ENCODE data around the gene RHOD.

RHOD gene

GRCh38 chr11:67117672-67118180 lies 61.1 kb downstream of the RHOD start:
- peaks cover 4 to 11% of the 10 kb centered on the region in 2 donors for H3K4me1 ChIP-seq (ENCODE audit: control insufficient read depth in 2 of 2, insufficient read depth in 1 of 2, low read depth in 1 of 2, low read length in 2 of 2)
- no peaks in the 10 kb centered on the region for H3K9me3 ChIP-seq (replicated peaks in 1 of 2; ENCODE audit: control insufficient read depth in 2 of 2, insufficient read depth in 1 of 2, low read depth in 1 of 2, low read length in 2 of 2)
- H2BK15ac ChIP-seq (ENCODE audit: low read length): peak overlapping the region; percentile 89
- H2AFZ ChIP-seq (ENCODE audit: low read length): peak overlapping the region; percentile 73
- H4K8ac ChIP-seq (ENCODE audit: low read depth, low read length): peak overlapping the region; percentile 43
- peak overlapping the region; percentile 98 for H3K23ac ChIP-seq (ENCODE audit: low read depth, low read length, poor library complexity)
- H3K79me1 ChIP-seq (ENCODE audit: low read depth, low read length): peaks cover 8% of the 10 kb centered on the region
- H3K9ac ChIP-seq (ENCODE audit: low read depth, low read length, poor library complexity): peak overlapping the region; percentile 60
- peak overlapping the region; percentile 100 for H3K18ac ChIP-seq (ENCODE audit: low read length)
- peak overlapping the region; percentile 86 for H3K4me2 ChIP-seq (ENCODE audit: insufficient read depth, low read length, poor library complexity, severe bottlenecking)
- H4K91ac ChIP-seq (ENCODE audit: low read depth, low read length, poor library complexity): no peak overlapping the region
- peak overlapping the region in 1 of 2 donors; percentile 81 for H3K4me3 ChIP-seq (ENCODE audit: low read length in 2 of 2)
- no CpG with 5 or more reads among the region's 65 CpGs for WGBS, 2 donors (ENCODE audit: extremely low coverage in 2 of 2, insufficient read length in 2 of 2, insufficient replicate concordance in 1 of 2)
- peaks cover 0 to 8% of the 10 kb centered on the region in 2 donors for H3K36me3 ChIP-seq (replicated peaks in 1 of 2; ENCODE audit: control insufficient read depth in 2 of 2, insufficient read depth in 2 of 2, low read length in 2 of 2)
- H3K4ac ChIP-seq (ENCODE audit: low read length): peak overlapping the region; percentile 53
- H3K27me3 ChIP-seq (ENCODE audit: control insufficient read depth in 3 of 3, insufficient read depth in 3 of 3, low read depth in 1 of 3, low read length in 3 of 3): peaks cover 0 to 4% (median 0%) of the 10 kb centered on the region in 3 experiments
- H2BK120ac ChIP-seq (ENCODE audit: low read depth, low read length): peak overlapping the region; percentile 89
- H2BK5ac ChIP-seq (ENCODE audit: low read length): peak overlapping the region; percentile 99
- peak overlapping the region; percentile 46 for H2BK12ac ChIP-seq (ENCODE audit: low read length)
- DNase-seq (ENCODE audit: low spot score): no peak
- peak overlapping the region; percentile 99 for H2AK5ac ChIP-seq (ENCODE audit: low read depth, low read length)
- H3K27ac ChIP-seq (replicated peaks; ENCODE audit: low read length): peak overlapping the region; percentile 96
- H3K14ac ChIP-seq (ENCODE audit: low read length): peak overlapping the region; percentile 89

GRCh38 chr11:67118181-67118766 lies 61.6 kb downstream of the RHOD start:
- peaks cover 8% of the 10 kb centered on the region for H3K79me1 ChIP-seq (ENCODE audit: low read depth, low read length)
- peak overlapping the region; percentile 88 for H3K9ac ChIP-seq (ENCODE audit: low read depth, low read length, poor library complexity)
- WGBS, 2 donors (ENCODE audit: extremely low coverage in 2 of 2, insufficient read length in 2 of 2, insufficient replicate concordance in 1 of 2): no CpG with 5 or more reads among the region's 59 CpGs
- H3K27me3 ChIP-seq (ENCODE audit: control insufficient read depth in 3 of 3, insufficient read depth in 3 of 3, low read depth in 1 of 3, low read length in 3 of 3): peaks cover 0 to under 1% (median 0%) of the 10 kb centered on the region in 3 experiments
- peak overlapping the region; percentile 84 for H3K4ac ChIP-seq (ENCODE audit: low read length)
- H3K14ac ChIP-seq (ENCODE audit: low read length): peak overlapping the region; percentile 94
- peaks cover 4 to 11% of the 10 kb centered on the region in 2 donors for H3K4me1 ChIP-seq (ENCODE audit: control insufficient read depth in 2 of 2, insufficient read depth in 1 of 2, low read depth in 1 of 2, low read length in 2 of 2)
- peak overlapping the region; percentile 86 for H3K4me2 ChIP-seq (ENCODE audit: insufficient read depth, low read length, poor library complexity, severe bottlenecking)
- H3K4me3 ChIP-seq (ENCODE audit: low read length in 2 of 2): peak overlapping the region; percentile 28 to 81
- peak overlapping the region; percentile 99 for H2AK5ac ChIP-seq (ENCODE audit: low read depth, low read length)
- peak overlapping the region; percentile 89 for H2BK120ac ChIP-seq (ENCODE audit: low read depth, low read length)
- DNase-seq (ENCODE audit: low spot score): no peak
- peak overlapping the region; percentile 68 for H4K91ac ChIP-seq (ENCODE audit: low read depth, low read length, poor library complexity)
- no peaks in the 10 kb centered on the region for H3K9me3 ChIP-seq (replicated peaks in 1 of 2; ENCODE audit: control insufficient read depth in 2 of 2, insufficient read depth in 1 of 2, low read depth in 1 of 2, low read length in 2 of 2)
- peak overlapping the region; percentile 91 for H2AFZ ChIP-seq (ENCODE audit: low read length)
- H3K23ac ChIP-seq (ENCODE audit: low read depth, low read length, poor library complexity): peak overlapping the region; percentile 80
- peak overlapping the region; percentile 89 for H2BK15ac ChIP-seq (ENCODE audit: low read length)
- peak overlapping the region; percentile 96 for H3K27ac ChIP-seq (replicated peaks; ENCODE audit: low read length)
- no peak overlapping the region for H4K8ac ChIP-seq (ENCODE audit: low read depth, low read length)
- peak overlapping the region; percentile 99 for H2BK5ac ChIP-seq (ENCODE audit: low read length)
- H3K18ac ChIP-seq (ENCODE audit: low read length): peak overlapping the region; percentile 100
- peaks cover 2 to 13% of the 10 kb centered on the region in 2 donors for H3K36me3 ChIP-seq (replicated peaks in 1 of 2; ENCODE audit: control insufficient read depth in 2 of 2, insufficient read depth in 2 of 2, low read length in 2 of 2)
- peak overlapping the region; percentile 82 for H2BK12ac ChIP-seq (ENCODE audit: low read length)

DNA sequence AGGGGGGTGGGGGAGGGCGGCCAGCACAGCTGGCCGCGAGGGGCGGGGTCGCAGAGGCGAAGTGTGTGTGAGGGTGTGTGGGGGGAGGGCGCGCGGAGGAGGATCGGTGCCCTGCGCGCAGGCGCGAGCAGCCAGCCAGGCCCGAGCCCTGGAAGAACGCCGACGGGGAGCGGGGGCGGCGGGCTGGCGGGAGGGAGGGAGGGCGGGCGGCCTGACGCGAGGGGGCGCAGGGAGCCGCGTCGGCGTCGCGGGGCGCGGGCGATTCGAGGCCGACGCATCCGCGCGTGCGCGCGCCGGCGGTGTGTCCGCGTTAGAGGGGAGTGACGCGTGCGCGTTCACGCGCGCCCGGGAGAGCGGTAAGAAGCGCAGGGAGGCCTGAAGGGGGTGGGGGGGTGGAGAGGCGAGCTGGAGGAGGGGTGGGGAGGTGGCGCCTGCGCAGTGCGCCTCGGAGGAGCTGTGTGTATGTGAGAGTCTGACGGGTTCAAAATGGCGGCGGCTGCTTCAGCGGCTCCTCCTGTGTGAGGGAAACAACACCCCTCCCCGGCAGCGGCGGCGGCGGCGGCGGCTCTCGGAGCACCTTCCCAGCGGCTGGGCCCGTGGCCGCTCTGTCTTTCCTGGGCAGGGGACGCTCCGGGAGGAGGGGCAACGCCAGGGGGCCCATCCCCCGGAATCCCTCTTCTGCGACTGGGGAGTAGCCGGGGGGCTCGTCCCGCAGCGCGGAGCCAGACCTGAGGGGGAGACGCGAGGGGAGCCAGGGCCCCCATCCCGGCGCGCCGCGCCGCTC lies 62.3 kb downstream of the RHOD start, which contains the start of gene KDM2A:
TSS of gene KDM2A (plus strand) at position 463 of the 784 bp plus-strand sequence. CDS start 2,054 bp downstream, outside the sequence.
- peak within 1 kb of the TSS; percentile 98 for H2BK15ac ChIP-seq (ENCODE audit: low read length)
- H3K4ac ChIP-seq (ENCODE audit: low read length): peak within 1 kb of the TSS; percentile 84
- no peaks in the 10 kb centered on the region for H3K9me3 ChIP-seq (replicated peaks in 1 of 2; ENCODE audit: control insufficient read depth in 2 of 2, insufficient read depth in 1 of 2, low read depth in 1 of 2, low read length in 2 of 2)
- H3K18ac ChIP-seq (ENCODE audit: low read length): peak within 1 kb of the TSS; percentile 100
- H2BK120ac ChIP-seq (ENCODE audit: low read depth, low read length): peak within 1 kb of the TSS; percentile 89
- H2AK5ac ChIP-seq (ENCODE audit: low read depth, low read length): peak within 1 kb of the TSS; percentile 99
- no CpG with 5 or more reads among the region's 97 CpGs for WGBS, 2 donors (ENCODE audit: extremely low coverage in 2 of 2, insufficient read length in 2 of 2, insufficient replicate concordance in 1 of 2)
- H3K27me3 ChIP-seq (ENCODE audit: control insufficient read depth in 3 of 3, insufficient read depth in 3 of 3, low read depth in 1 of 3, low read length in 3 of 3): no peaks in the 10 kb centered on the region
- peak within 1 kb of the TSS; percentile 99 for H2BK5ac ChIP-seq (ENCODE audit: low read length)
- peak within 1 kb of the TSS; percentile 94 for H3K14ac ChIP-seq (ENCODE audit: low read length)
- peak within 1 kb of the TSS; percentile 96 for H3K9ac ChIP-seq (ENCODE audit: low read depth, low read length, poor library complexity)
- H3K23ac ChIP-seq (ENCODE audit: low read depth, low read length, poor library complexity): peak within 1 kb of the TSS; percentile 96
- H3K4me1 ChIP-seq (ENCODE audit: control insufficient read depth in 2 of 2, insufficient read depth in 1 of 2, low read depth in 1 of 2, low read length in 2 of 2): peaks cover 3 to 11% of the 10 kb centered on the region in 2 donors
- H3K4me3 ChIP-seq (ENCODE audit: low read length in 2 of 2): peak within 1 kb of the TSS; percentile 86 to 98
- H3K79me1 ChIP-seq (ENCODE audit: low read depth, low read length): peaks cover 8% of the 10 kb centered on the region
- H2AFZ ChIP-seq (ENCODE audit: low read length): peak within 1 kb of the TSS; percentile 93
- peak; percentile 99 for DNase-seq (ENCODE audit: low spot score)
- H4K8ac ChIP-seq (ENCODE audit: low read depth, low read length): no peak within 1 kb of the TSS
- peak within 1 kb of the TSS; percentile 86 for H3K4me2 ChIP-seq (ENCODE audit: insufficient read depth, low read length, poor library complexity, severe bottlenecking)
- peak within 1 kb of the TSS; percentile 68 for H4K91ac ChIP-seq (ENCODE audit: low read depth, low read length, poor library complexity)
- H2BK12ac ChIP-seq (ENCODE audit: low read length): peak within 1 kb of the TSS; percentile 82
- H3K36me3 ChIP-seq (replicated peaks in 1 of 2; ENCODE audit: control insufficient read depth in 2 of 2, insufficient read depth in 2 of 2, low read length in 2 of 2): peaks cover 2 to 20% of the 10 kb centered on the region in 2 donors
- H3K27ac ChIP-seq (replicated peaks; ENCODE audit: low read length): peak within 1 kb of the TSS; percentile 96
